HepG2 (cell line): ENCODE results near the gene KRT36. TPM values are rescaled to one million over a fixed set of nuclear protein-coding genes. Genes with fewer than 3 reads are reported as not detected.

Experiments used
- ATAC-seq: fragments of 200-7000 bp; cut with Tn5 transposase; 3 replicates; pipeline ENCODE4 v1.9.1; 2020; ENCODE audit warnings: mild to moderate bottlenecking, moderate library complexity
- BruUV-seq: library from RNA; stranded (reverse); fragments of 400-500 nt; replicated peaks from 2 replicates; lab custom pipeline; 2021; lab: Mats Ljungman, UMichigan
- CTCF ChIA-PET: fragments of 300-600 bp; formaldehyde crosslinking; extraction: SDS; loops from one replicate; lab custom pipeline; 2021; ENCODE audit warnings: low total read pairs, inconsistent platforms, low intra/inter-chr PET ratio; lab: Yijun Ruan, JAX
- POLR2A ChIA-PET: fragments of 350-600 bp; sonication (Branson Sonifier 250); formaldehyde crosslinking; loops from one replicate; lab custom pipeline; 2020; ENCODE audit warnings: antibody characterized with exemption, inconsistent platforms; lab: Yijun Ruan, JAX
- DNase-seq: peaks from one replicate; pipeline ENCODE4 v3.0.0-alpha.2; 2015; ENCODE audit warnings: low spot score
- FAIRE-seq: peaks from 3 replicates; lab custom pipeline; 2011; peaks lifted over from hg19 to GRCh38; lab: Jason Lieb, UNC
- H2AFZ ChIP-seq: one replicate; pipeline ENCODE4 v1.6.1; 2011; ENCODE audit warnings: low read length, inconsistent platforms
- H3K27ac ChIP-seq: fragments of 300-600 bp; 3 replicates; pipeline ENCODE4 v1.8.0; 2011; ENCODE audit warnings: mixed run types, mild to moderate bottlenecking, mixed read lengths, low read length, inconsistent platforms; ENCODE audit not compliant: insufficient read depth; ENCODE audit errors: extremely low read length
- H3K27me3 ChIP-seq, 2 experiments: fragments of 200-600 bp in 1 of 2; 2 replicates in 1 of 2; 3 replicates in 1 of 2; pipeline versions ENCODE4 v1.6.0 to v1.8.0; 2011; ENCODE audit warnings: low read length in 2 of 2, mild to moderate bottlenecking in 2 of 2, moderate library complexity in 2 of 2, inconsistent platforms in 1 of 2; ENCODE audit not compliant: insufficient read depth in 2 of 2, control insufficient read depth in 1 of 2
- H3K36me3 ChIP-seq, 2 experiments: fragments of 200-600 bp in 1 of 2; replicated peaks in 1 of 2; 2 replicates in 1 of 2; 3 replicates in 1 of 2; pipeline versions ENCODE4 v1.5.1 to v1.8.0; 2011; ENCODE audit warnings: low read length in 2 of 2, inconsistent platforms in 1 of 2; ENCODE audit not compliant: insufficient read depth in 2 of 2, control insufficient read depth in 1 of 2
- H3K4me1 ChIP-seq: 2 replicates; pipeline ENCODE4 v1.5.1; 2012; ENCODE audit warnings: low read length, inconsistent platforms; ENCODE audit not compliant: insufficient read depth
- H3K4me2 ChIP-seq: 2 replicates; pipeline ENCODE4 v1.6.0; 2011; ENCODE audit warnings: low read depth, low read length, inconsistent platforms
- H3K4me3 ChIP-seq, 3 experiments: fragments of 200-600 bp in 1 of 3; sonication (generic), shearing (Covaris generic) in 1 of 3; replicated peaks in 1 of 3; 2 replicates each; pipeline ENCODE4 v1.5.1; 2011 to 2016; ENCODE audit warnings: low read length in 3 of 3, inconsistent platforms in 2 of 3, low read depth in 2 of 3, mild to moderate bottlenecking in 2 of 3, control low read depth in 1 of 3, mixed read lengths in 1 of 3; ENCODE audit not compliant: insufficient read depth in 1 of 3
- H3K79me2 ChIP-seq: one replicate; pipeline ENCODE4 v1.6.1; 2011; ENCODE audit warnings: low read length, inconsistent platforms; ENCODE audit not compliant: insufficient read depth
- H3K9ac ChIP-seq: 2 replicates; pipeline ENCODE4 v1.6.0; 2011; ENCODE audit warnings: mild to moderate bottlenecking, low read depth, low read length, inconsistent platforms; ENCODE audit not compliant: insufficient read depth
- H3K9me3 ChIP-seq: 2 replicates; pipeline ENCODE4 v1.5.1; 2012; ENCODE audit warnings: mild to moderate bottlenecking, low read length
- H4K20me1 ChIP-seq: 2 replicates; pipeline ENCODE4 v1.6.0; 2011; ENCODE audit warnings: inconsistent platforms, mild to moderate bottlenecking, low read length, moderate library complexity; ENCODE audit not compliant: insufficient read depth
- NONO ChIP-seq, 2 experiments: fragments of 450-650 bp in 1 of 2; sonication (generic) in 1 of 2; formaldehyde crosslinking in 1 of 2; IDR thresholded peaks in 1 of 2; conservative IDR thresholded peaks in 1 of 2; 2 replicates each; pipeline versions ENCODE4 v1.6.1 to v1.8.0; 2017 to 2022; ENCODE audit warnings: mild to moderate bottlenecking in 1 of 2, missing genetic modification reagents in 1 of 2, moderate library complexity in 1 of 2
- SRF ChIP-seq: IDR thresholded peaks from 2 replicates; pipeline ENCODE4 v1.6.1; 2011; ENCODE audit warnings: mild to moderate bottlenecking, low read depth, low read length, moderate library complexity
- ZNF652 ChIP-seq: IDR thresholded peaks from 2 replicates; pipeline ENCODE4 v1.6.1; 2016; ENCODE audit warnings: low read depth, borderline replicate concordance
- ZNF841 ChIP-seq: sonication (generic); formaldehyde crosslinking; IDR thresholded peaks from 2 replicates; pipeline ENCODE4 v1.8.1; 2023; ENCODE audit warnings: missing genetic modification reagents, borderline replicate concordance
- WGBS: methylation state at CpG from one replicate; pipeline ENCODE4 v1.1.6; 2017; ENCODE audit warnings: low lambda C conversion rate; 5-methylcytosine and 5-hydroxymethylcytosine counted together
- in situ Hi-C: cut with HindIII; loops from 2 replicates; pipeline ENCODE4 v1.10.0; 2017; ENCODE audit warnings: low pct_unique_long_range_greater_than_20kb; ENCODE audit not compliant: extremely low pct_ligation_motif_present
- intact Hi-C: fragments of 100-400 bp; cut with micrococcal nuclease; formaldehyde crosslinking; loops from one replicate; pipeline ENCODE4 v1.10.0; 2022; ENCODE audit not compliant: unreplicated experiment
- polyA plus RNA-seq, 8 experiments: library from polyadenylated mRNA; depleted of rRNA in 3 of 8; stranded (reverse) in 7 of 8; unstranded in 1 of 8; fragments of >200 nt; fragmentation: Illumina TruSeq in 4 of 8; extraction: Trizol in 4 of 8; gene quantifications; 2 replicates each; pipeline versions ENCODE4 v1.2.1 to v1.2.3, GENCODE V29; 2011 to 2016; ENCODE audit warnings: low read depth in 4 of 8, missing spikeins in 1 of 8, mixed read lengths in 1 of 8; ENCODE audit not compliant: insufficient read depth in 1 of 8
- total RNA-seq, 5 experiments: library from RNA; depleted of rRNA; stranded (reverse); fragments of >200 nt; fragmentation: Illumina TruSeq; extraction: Trizol; gene quantifications; 2 replicates each; pipeline ENCODE4 v1.2.3, GENCODE V29; 2016; ENCODE audit warnings: low read depth in 1 of 5
- TF ChIP-seq, protein P1 (sequence below), 2 experiments: IDR thresholded peaks; 2 replicates each; pipeline ENCODE4 v1.6.1; 2011 to 2012; ENCODE audit warnings: low read length in 2 of 2, borderline replicate concordance in 1 of 2, low read depth in 1 of 2, mild to moderate bottlenecking in 1 of 2, moderate library complexity in 1 of 2

The KRT36 gene
- total and polyA plus RNA-seq, 2 of the 13 experiments (the other 11 are each of a cell fraction or from before 2014, with no cell fraction given), result not detected

DNA sequence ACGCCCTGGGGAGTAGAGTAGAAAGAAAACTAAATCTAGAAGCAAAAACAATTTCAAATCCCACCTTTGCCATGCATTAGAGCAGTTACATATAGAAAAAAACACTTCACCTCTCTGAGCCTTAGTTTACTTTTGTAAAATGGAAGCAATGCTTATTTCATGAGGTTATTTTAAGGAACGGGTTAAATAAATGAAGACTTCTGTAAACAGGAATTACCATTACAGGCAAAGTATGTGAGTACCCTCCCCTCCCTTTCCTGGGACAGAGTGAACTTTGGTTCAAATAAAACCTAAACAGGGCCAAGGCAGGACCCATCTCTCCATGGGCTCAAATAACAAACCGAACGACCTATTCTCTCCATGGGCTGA lies 33.5 kb upstream of the KRT36 start:
- TF ChIP-seq ZNF652 (CRISPR knock-in tag) (peak; percentile 52; the same call in 1 of the 2 replicates), NONO (IDR thresholded peaks at IDR 0.05) (no peak), NONO (CRISPR knock-in tag; conservative IDR thresholded peaks at IDR 0.05) (0 out of 2 replicates have a peak, but pooled peaks have one; percentile 22), SRF (0 out of 2 replicates have a peak, but pooled peaks have one; percentile 25), ZNF841 (CRISPR knock-in tag) (no peak)
- TF ChIP-seq, protein P1, sequence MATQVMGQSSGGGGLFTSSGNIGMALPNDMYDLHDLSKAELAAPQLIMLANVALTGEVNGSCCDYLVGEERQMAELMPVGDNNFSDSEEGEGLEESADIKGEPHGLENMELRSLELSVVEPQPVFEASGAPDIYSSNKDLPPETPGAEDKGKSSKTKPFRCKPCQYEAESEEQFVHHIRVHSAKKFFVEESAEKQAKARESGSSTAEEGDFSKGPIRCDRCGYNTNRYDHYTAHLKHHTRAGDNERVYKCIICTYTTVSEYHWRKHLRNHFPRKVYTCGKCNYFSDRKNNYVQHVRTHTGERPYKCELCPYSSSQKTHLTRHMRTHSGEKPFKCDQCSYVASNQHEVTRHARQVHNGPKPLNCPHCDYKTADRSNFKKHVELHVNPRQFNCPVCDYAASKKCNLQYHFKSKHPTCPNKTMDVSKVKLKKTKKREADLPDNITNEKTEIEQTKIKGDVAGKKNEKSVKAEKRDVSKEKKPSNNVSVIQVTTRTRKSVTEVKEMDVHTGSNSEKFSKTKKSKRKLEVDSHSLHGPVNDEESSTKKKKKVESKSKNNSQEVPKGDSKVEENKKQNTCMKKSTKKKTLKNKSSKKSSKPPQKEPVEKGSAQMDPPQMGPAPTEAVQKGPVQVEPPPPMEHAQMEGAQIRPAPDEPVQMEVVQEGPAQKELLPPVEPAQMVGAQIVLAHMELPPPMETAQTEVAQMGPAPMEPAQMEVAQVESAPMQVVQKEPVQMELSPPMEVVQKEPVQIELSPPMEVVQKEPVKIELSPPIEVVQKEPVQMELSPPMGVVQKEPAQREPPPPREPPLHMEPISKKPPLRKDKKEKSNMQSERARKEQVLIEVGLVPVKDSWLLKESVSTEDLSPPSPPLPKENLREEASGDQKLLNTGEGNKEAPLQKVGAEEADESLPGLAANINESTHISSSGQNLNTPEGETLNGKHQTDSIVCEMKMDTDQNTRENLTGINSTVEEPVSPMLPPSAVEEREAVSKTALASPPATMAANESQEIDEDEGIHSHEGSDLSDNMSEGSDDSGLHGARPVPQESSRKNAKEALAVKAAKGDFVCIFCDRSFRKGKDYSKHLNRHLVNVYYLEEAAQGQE (IDR thresholded peaks at IDR 0.05; ENCODE audit: borderline replicate concordance in 1 of 2, low read depth in 1 of 2, low read length in 2 of 2), result no peak
- no peaks in the 10 kb centered on the region for H4K20me1 ChIP-seq
- H3K9ac ChIP-seq, result no peak overlapping the region
- peaks cover 0 to 2% of the 10 kb centered on the region in 2 experiments; a peak in 1 of 5 replicates for H3K36me3 ChIP-seq
- no peak overlapping the region for H3K4me2 ChIP-seq
- DNase-seq (no peak), ATAC-seq (no peak), FAIRE-seq (no peak)
- H2AFZ ChIP-seq, result no peak overlapping the region
- H3K27ac ChIP-seq, result no peak overlapping the region
- no TSS peak for BruUV-seq
- peaks cover 73% of the 10 kb centered on the region for H3K4me1 ChIP-seq
- CTCF ChIA-PET, result no interaction called here
- POLR2A ChIA-PET, result no interaction called here
- WGBS, result 68% methylated on average over 4 of the region's 4 CpGs
- no peaks in the 10 kb centered on the region for H3K9me3 ChIP-seq
- H3K79me2 ChIP-seq, result peaks cover 7% of the 10 kb centered on the region
- in situ Hi-C loops (no loop called here), intact Hi-C loops (loop anchor here (10.0 kb wide), 1 partner anchor 618 kb away; no protein-coding TSS in a partner anchor)
- H3K27me3 ChIP-seq, result peaks cover 1 to 3% of the 10 kb centered on the region in 2 experiments; a peak in 3 of 5 replicates
- no peak overlapping the region for H3K4me3 ChIP-seq
